Gastroesophageal sphincter (tissue), 3 donors: ENCODE results near the gene RNF150.

ENCODE experiments used
- EP300 ChIP-seq: sonication (generic); formaldehyde crosslinking; IDR thresholded peaks from one replicate; pipeline ENCODE4 v1.6.1; 2017; ENCODE audit warnings: antibody characterized with exemption, mild to moderate bottlenecking
- POLR2A ChIP-seq, 2 donors: fragments of 450-650 bp; IDR thresholded peaks; one replicate each; pipeline ENCODE4 v1.6.1; 2017; ENCODE audit warnings: antibody characterized with exemption in 2 of 2, mild to moderate bottlenecking in 2 of 2, moderate library complexity in 1 of 2
- POLR2AphosphoS5 ChIP-seq: sonication (generic); formaldehyde crosslinking; IDR thresholded peaks from one replicate; pipeline ENCODE4 v1.6.1; 2017; ENCODE audit warnings: antibody characterized with exemption
- TF ChIP-seq, protein P1 (sequence below), 4 experiments: fragments of 200-600 bp in 2 of 4; fragments of 450-650 bp in 2 of 4; sonication (generic) in 1 of 4; IDR thresholded peaks; one replicate each; pipeline ENCODE4 v1.5.1; 2017 to 2019; ENCODE audit warnings: antibody characterized with exemption in 4 of 4, mild to moderate bottlenecking in 2 of 4, moderate library complexity in 2 of 4

GRCh38 chr4:141158219-141158618 lies 24.9 kb upstream of the RNF150 start:
- TF ChIP-seq POLR2AphosphoS5 = no peak
- TF ChIP-seq, protein P1, sequence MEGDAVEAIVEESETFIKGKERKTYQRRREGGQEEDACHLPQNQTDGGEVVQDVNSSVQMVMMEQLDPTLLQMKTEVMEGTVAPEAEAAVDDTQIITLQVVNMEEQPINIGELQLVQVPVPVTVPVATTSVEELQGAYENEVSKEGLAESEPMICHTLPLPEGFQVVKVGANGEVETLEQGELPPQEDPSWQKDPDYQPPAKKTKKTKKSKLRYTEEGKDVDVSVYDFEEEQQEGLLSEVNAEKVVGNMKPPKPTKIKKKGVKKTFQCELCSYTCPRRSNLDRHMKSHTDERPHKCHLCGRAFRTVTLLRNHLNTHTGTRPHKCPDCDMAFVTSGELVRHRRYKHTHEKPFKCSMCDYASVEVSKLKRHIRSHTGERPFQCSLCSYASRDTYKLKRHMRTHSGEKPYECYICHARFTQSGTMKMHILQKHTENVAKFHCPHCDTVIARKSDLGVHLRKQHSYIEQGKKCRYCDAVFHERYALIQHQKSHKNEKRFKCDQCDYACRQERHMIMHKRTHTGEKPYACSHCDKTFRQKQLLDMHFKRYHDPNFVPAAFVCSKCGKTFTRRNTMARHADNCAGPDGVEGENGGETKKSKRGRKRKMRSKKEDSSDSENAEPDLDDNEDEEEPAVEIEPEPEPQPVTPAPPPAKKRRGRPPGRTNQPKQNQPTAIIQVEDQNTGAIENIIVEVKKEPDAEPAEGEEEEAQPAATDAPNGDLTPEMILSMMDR (IDR thresholded peaks at IDR 0.05) = peak; percentile 46 to 59 (median 53)
- no peak for TF ChIP-seq POLR2A (IDR thresholded peaks at IDR 0.05)
- TF ChIP-seq EP300 = no peak
